Testis (tissue), 3 donors: Measurements from ENCODE around the gene GNAS. TPM values are rescaled to one million over a fixed set of nuclear protein-coding genes. Genes with fewer than 3 reads are reported as not detected.

Experiments used
- DNase-seq: peaks from one replicate; pipeline ENCODE4 v3.0.0-alpha.2; 2019
- H3K27ac ChIP-seq, 2 donors: fragments of 200-600 bp; sonication (generic); one replicate each; pipeline ENCODE4 v1.5.1; 2019
- H3K27me3 ChIP-seq: fragments of 200-600 bp; sonication (generic); one replicate; pipeline ENCODE4 v1.5.1; 2019
- H3K36me3 ChIP-seq: fragments of 200-600 bp; sonication (generic); one replicate; pipeline ENCODE4 v1.5.1; 2017; ENCODE audit warnings: low read depth; ENCODE audit errors: missing control alignments
- H3K4me1 ChIP-seq: fragments of 200-600 bp; sonication (generic); one replicate; pipeline ENCODE4 v1.5.1; 2019
- H3K4me3 ChIP-seq, 2 donors: fragments of 200-600 bp; sonication (generic); one replicate each; pipeline ENCODE4 v1.5.1; 2017 to 2019
- H3K9me3 ChIP-seq: fragments of 200-600 bp; sonication (generic); one replicate; pipeline ENCODE4 v1.5.1; 2017
- POLR2A ChIP-seq: fragments of 450-650 bp; IDR thresholded peaks from one replicate; pipeline ENCODE4 v1.6.1; 2017; ENCODE audit warnings: antibody characterized with exemption, mild to moderate bottlenecking, moderate library complexity
- WGBS, 2 donors: methylation state at CpG; one replicate each; pipeline ENCODE4 v1.1.5; 2018; 5-methylcytosine and 5-hydroxymethylcytosine counted together
- intact Hi-C: fragments of 100-400 bp; cut with DNase I; formaldehyde crosslinking; loops from one replicate; pipeline ENCODE4 v1.15.1; 2023; ENCODE audit warnings: low total_unique reads
- polyA plus RNA-seq: library from polyadenylated mRNA; stranded (reverse); fragments of 350-450 nt; fragmentation: Illumina TruSeq; extraction: RNeasy Lipid Tissue Mini Kit (QIAGEN cat#74804); gene quantifications from one replicate; pipeline ENCODE4 v1.2.3, GENCODE V29; 2014; ENCODE audit warnings: low read depth, low replicate concordance; ENCODE audit not compliant: insufficient read depth
- total RNA-seq, 2 donors: library from RNA; depleted of rRNA; stranded (reverse); fragments of >200 nt; gene quantifications; one replicate each; pipeline ENCODE4 v1.2.3, GENCODE V29; 2016
- TF ChIP-seq, protein P1 (sequence below), 3 experiments: fragments of 450-650 bp in 2 of 3; fragments of 200-600 bp in 1 of 3; sonication (generic) in 1 of 3; IDR thresholded peaks; one replicate each; pipeline ENCODE4 v1.5.1; 2016 to 2019; ENCODE audit warnings: antibody characterized with exemption in 3 of 3, mild to moderate bottlenecking in 2 of 3, moderate library complexity in 1 of 3

GNAS gene
- total and polyA plus RNA-seq, 3 donors from 2014 or later: 716 to 885 (median 880) TPM

GRCh38 chr20:58867211-58867610 lies 14.7 kb downstream of the GNAS start:
- TF ChIP-seq, protein P1, sequence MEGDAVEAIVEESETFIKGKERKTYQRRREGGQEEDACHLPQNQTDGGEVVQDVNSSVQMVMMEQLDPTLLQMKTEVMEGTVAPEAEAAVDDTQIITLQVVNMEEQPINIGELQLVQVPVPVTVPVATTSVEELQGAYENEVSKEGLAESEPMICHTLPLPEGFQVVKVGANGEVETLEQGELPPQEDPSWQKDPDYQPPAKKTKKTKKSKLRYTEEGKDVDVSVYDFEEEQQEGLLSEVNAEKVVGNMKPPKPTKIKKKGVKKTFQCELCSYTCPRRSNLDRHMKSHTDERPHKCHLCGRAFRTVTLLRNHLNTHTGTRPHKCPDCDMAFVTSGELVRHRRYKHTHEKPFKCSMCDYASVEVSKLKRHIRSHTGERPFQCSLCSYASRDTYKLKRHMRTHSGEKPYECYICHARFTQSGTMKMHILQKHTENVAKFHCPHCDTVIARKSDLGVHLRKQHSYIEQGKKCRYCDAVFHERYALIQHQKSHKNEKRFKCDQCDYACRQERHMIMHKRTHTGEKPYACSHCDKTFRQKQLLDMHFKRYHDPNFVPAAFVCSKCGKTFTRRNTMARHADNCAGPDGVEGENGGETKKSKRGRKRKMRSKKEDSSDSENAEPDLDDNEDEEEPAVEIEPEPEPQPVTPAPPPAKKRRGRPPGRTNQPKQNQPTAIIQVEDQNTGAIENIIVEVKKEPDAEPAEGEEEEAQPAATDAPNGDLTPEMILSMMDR (IDR thresholded peaks at IDR 0.05): no peak
- no peak for TF ChIP-seq POLR2A
- Histone ChIP-seq H3K27ac (no peak overlapping the region), H3K27me3 (no peaks in the 10 kb centered on the region), H3K4me1 (no peaks in the 10 kb centered on the region), H3K36me3 (no peaks in the 10 kb centered on the region), H3K4me3 (no peak overlapping the region), H3K9me3 (no peaks in the 10 kb centered on the region)
- intact Hi-C loops: loop anchor here (10.0 kb wide), 1 partner anchor 628 kb away; no protein-coding TSS in a partner anchor
- 61 to 65% methylated on average over 5 of the region's 5 CpGs for WGBS, 2 donors
- no peak for DNase-seq

- Histone ChIP-seq H3K4me1 (no peaks in the 10 kb centered on the region), H3K4me3 (no peak overlapping the region), H3K27ac (no peak overlapping the region), H3K36me3 (no peaks in the 10 kb centered on the region), H3K27me3 (no peaks in the 10 kb centered on the region), H3K9me3 (no peaks in the 10 kb centered on the region)
- peak; percentile 55 for DNase-seq
- intact Hi-C loops: loop anchor here (10.0 kb wide), 1 partner anchor 626 kb away; no protein-coding TSS in a partner anchor
- TF ChIP-seq, protein P1 (IDR thresholded peaks at IDR 0.05): no peak
- no peak for TF ChIP-seq POLR2A
- WGBS, 2 donors: 63 to 64% methylated on average over 14 of the region's 14 CpGs
Observed at GRCh38 chr20:58868795-58869194, 16.3 kb downstream of the GNAS start.

GRCh38 chr20:58869662-58870227 lies 17.2 kb downstream of the GNAS start:
- Histone ChIP-seq H3K4me3 (no peak overlapping the region), H3K36me3 (no peaks in the 10 kb centered on the region), H3K4me1 (no peaks in the 10 kb centered on the region), H3K27ac (no peak overlapping the region), H3K9me3 (no peaks in the 10 kb centered on the region), H3K27me3 (no peaks in the 10 kb centered on the region)
- intact Hi-C loops: loop anchor here (10.0 kb wide), 1 partner anchor 625 kb away; no protein-coding TSS in a partner anchor
- 85 to 87% methylated on average over 7 of the region's 7 CpGs for WGBS, 2 donors
- TF ChIP-seq, protein P1 (IDR thresholded peaks at IDR 0.05): no peak
- TF ChIP-seq POLR2A: no peak
- DNase-seq: no peak

- WGBS, 2 donors: 64 to 70% methylated on average over 7 of the region's 7 CpGs
- H3K36me3 ChIP-seq: no peaks in the 10 kb centered on the region
- no peak for TF ChIP-seq POLR2A
- TF ChIP-seq, protein P1 (IDR thresholded peaks at IDR 0.05): peak; percentile 69 to 77 (median 77)
- H3K9me3 ChIP-seq: no peaks in the 10 kb centered on the region
- intact Hi-C loops: no loop called here
- no peak overlapping the region for H3K27ac ChIP-seq
- no peak overlapping the region for H3K4me3 ChIP-seq
- peak; percentile 82 for DNase-seq
- H3K4me1 ChIP-seq: no peaks in the 10 kb centered on the region
- H3K27me3 ChIP-seq: no peaks in the 10 kb centered on the region
Observed at GRCh38 chr20:58870293-58871014, 17.9 kb downstream of the GNAS start.
